Nephron progenitor cell (in vitro differentiated cells): ENCODE results near the gene NPFFR1.

Source experiments
- DNase-seq: peaks from one replicate; pipeline ENCODE4 v3.0.0; 2021
- H3K27ac Mint-ChIP-seq: 2 replicates; pipeline ENCODE4 v1.8.0; 2021; ENCODE audit warnings: mild to moderate bottlenecking, moderate library complexity, mixed read lengths
- H3K27me3 Mint-ChIP-seq: 2 replicates; pipeline ENCODE4 v1.8.0; 2021; ENCODE audit warnings: mild to moderate bottlenecking, low read depth, mixed read lengths; ENCODE audit not compliant: poor library complexity
- H3K36me3 Mint-ChIP-seq: 2 replicates; pipeline ENCODE4 v1.8.0; 2021; ENCODE audit warnings: low read depth, mixed read lengths
- H3K4me1 Mint-ChIP-seq: 2 replicates; pipeline ENCODE4 v1.8.0; 2021; ENCODE audit warnings: mixed read lengths
- H3K4me3 Mint-ChIP-seq: 2 replicates; pipeline ENCODE4 v1.8.0; 2021; ENCODE audit warnings: mild to moderate bottlenecking, moderate library complexity, mixed read lengths
- H3K9me3 Mint-ChIP-seq: 2 replicates; pipeline ENCODE4 v1.8.0; 2021; ENCODE audit warnings: mild to moderate bottlenecking, moderate library complexity, mixed read lengths
- CTCF ChIP-seq: fragments of 200-600 bp; sonication (generic); IDR thresholded peaks from 2 replicates; pipeline ENCODE4 v1.5.0; 2021; ENCODE audit warnings: antibody characterized with exemption

The NPFFR1 gene

GRCh38 chr10:70328967-70329366, 45.2 kb upstream of the NPFFR1 start:
- Mint-ChIP-seq H3K27me3 (no peaks in the 10 kb centered on the region), H3K4me1 (peaks cover 34% of the 10 kb centered on the region)

GRCh38 chr10:70328018-70328417, 44.2 kb upstream of the NPFFR1 start:
- peaks cover 5% of the 10 kb centered on the region for H3K36me3 Mint-ChIP-seq
- DNase-seq, result no peak
- H3K4me1 Mint-ChIP-seq, result peaks cover 43% of the 10 kb centered on the region
- H3K27me3 Mint-ChIP-seq, result no peaks in the 10 kb centered on the region
- no peak for TF ChIP-seq CTCF
- H3K9me3 Mint-ChIP-seq, result peaks cover 4% of the 10 kb centered on the region
- H3K4me3 Mint-ChIP-seq, result no peak overlapping the region
- H3K27ac Mint-ChIP-seq, result peak overlapping the region; percentile 43

More at GRCh38 chr10:70328967-70329366, 45.2 kb upstream of the NPFFR1 start:
- no peak for TF ChIP-seq CTCF
- Mint-ChIP-seq H3K9me3 (peaks cover 4% of the 10 kb centered on the region), H3K36me3 (peaks cover 14% of the 10 kb centered on the region), H3K4me3 (no peak overlapping the region), H3K27ac (peak overlapping the region; percentile 19)
- no peak for DNase-seq

- peaks cover 54% of the 10 kb centered on the region for H3K4me1 Mint-ChIP-seq
- no peak for TF ChIP-seq CTCF
- no peak for DNase-seq
- no peaks in the 10 kb centered on the region for H3K36me3 Mint-ChIP-seq
- no peaks in the 10 kb centered on the region for H3K9me3 Mint-ChIP-seq
- H3K4me3 Mint-ChIP-seq, result no peak overlapping the region
- peak overlapping the region; percentile 39 for H3K27ac Mint-ChIP-seq
- H3K27me3 Mint-ChIP-seq, result no peaks in the 10 kb centered on the region
Measured at GRCh38 chr10:70324951-70325781, 41.4 kb upstream of the NPFFR1 start.

GRCh38 chr10:70324339-70324861, 40.6 kb upstream of the NPFFR1 start:
- Mint-ChIP-seq H3K4me1 (peaks cover 54% of the 10 kb centered on the region), H3K4me3 (no peak overlapping the region), H3K9me3 (no peaks in the 10 kb centered on the region), H3K27ac (no peak overlapping the region), H3K36me3 (no peaks in the 10 kb centered on the region), H3K27me3 (peaks cover 2% of the 10 kb centered on the region)
- TF ChIP-seq CTCF, result no peak
- DNase-seq, result peak; percentile 32

GRCh38 chr10:70323697-70324338, 40.0 kb upstream of the NPFFR1 start:
- Mint-ChIP-seq H3K27me3 (peaks cover 2% of the 10 kb centered on the region), H3K27ac (peak overlapping the region; percentile 91), H3K9me3 (no peaks in the 10 kb centered on the region), H3K4me3 (no peak overlapping the region), H3K4me1 (peaks cover 54% of the 10 kb centered on the region), H3K36me3 (no peaks in the 10 kb centered on the region)
- TF ChIP-seq CTCF, result no peak
- peak; percentile 19 for DNase-seq
